RWPE2 (cell line): ENCODE results near the gene ELFN1.

ENCODE experiments used
- ATAC-seq: fragments of 200-7000 bp; cut with Tn5 transposase; 3 replicates; pipeline ENCODE4 v1.9.1; 2021; ENCODE audit warnings: low read depth
- DNase-seq: peaks from one replicate; pipeline ENCODE4 v3.0.0-alpha.2; 2020; ENCODE audit warnings: low spot score
- H3K27ac ChIP-seq: fragments of 450-650 bp; 2 replicates; pipeline ENCODE4 v1.5.1; 2017; ENCODE audit warnings: mild to moderate bottlenecking; ENCODE audit not compliant: poor library complexity, severe bottlenecking
- H3K27me3 ChIP-seq: fragments of 250-450 bp; sonication (Bioruptor Pico); 2 replicates; pipeline ENCODE4 v1.5.1; 2021; ENCODE audit warnings: mild to moderate bottlenecking, moderate library complexity; ENCODE audit not compliant: insufficient read depth, poor library complexity, severe bottlenecking
- H3K36me3 ChIP-seq: fragments of 250-450 bp; sonication (Bioruptor Pico); 2 replicates; pipeline ENCODE4 v1.5.1; 2020; ENCODE audit warnings: low read depth, mild to moderate bottlenecking, moderate library complexity
- H3K4me1 ChIP-seq: fragments of 250-450 bp; sonication (Bioruptor Pico); 2 replicates; pipeline ENCODE4 v1.5.1; 2021; ENCODE audit warnings: mild to moderate bottlenecking, moderate library complexity; ENCODE audit not compliant: insufficient read depth, poor library complexity, severe bottlenecking
- H3K4me3 ChIP-seq: fragments of 250-450 bp; sonication (Bioruptor Pico); 2 replicates; pipeline ENCODE4 v1.5.1; 2021; ENCODE audit warnings: mild to moderate bottlenecking, moderate library complexity; ENCODE audit not compliant: severe bottlenecking
- H3K9me3 ChIP-seq: fragments of 250-450 bp; sonication (Bioruptor Pico); 2 replicates; pipeline ENCODE4 v1.5.1; 2021; ENCODE audit warnings: mild to moderate bottlenecking, moderate library complexity; ENCODE audit not compliant: severe bottlenecking
- TF ChIP-seq, protein P1 (sequence below): fragments of 450-650 bp; IDR thresholded peaks from one replicate; pipeline ENCODE4 v1.5.1; 2017; ENCODE audit warnings: mild to moderate bottlenecking, moderate library complexity; ENCODE audit not compliant: poor library complexity, severe bottlenecking

Gene ELFN1

DNA sequence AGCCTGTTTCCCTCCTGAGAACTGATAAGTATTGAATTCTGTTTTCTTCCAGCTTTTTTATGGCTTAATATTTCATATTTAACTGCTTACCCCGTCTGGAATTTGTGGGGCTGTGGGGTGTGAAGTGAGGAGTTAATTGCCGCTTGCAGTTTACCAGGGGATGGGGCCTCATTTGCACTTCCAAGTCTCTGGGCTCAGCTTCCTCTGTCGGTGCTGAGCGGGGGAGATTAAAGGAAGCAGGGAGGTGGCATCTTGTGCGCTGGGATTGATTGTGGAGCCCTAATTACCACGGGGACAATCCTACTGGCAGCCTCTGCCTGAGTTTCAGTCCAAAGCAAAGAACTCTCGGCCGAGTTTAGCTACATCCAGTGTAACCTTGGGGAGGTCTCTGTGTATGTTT is 33.4 kb downstream of the ELFN1 start:
- Histone ChIP-seq H3K9me3 (no peaks in the 10 kb centered on the region), H3K4me1 (no peaks in the 10 kb centered on the region), H3K36me3 (no peaks in the 10 kb centered on the region), H3K27ac (no peak overlapping the region), H3K4me3 (no peak overlapping the region), H3K27me3 (no peaks in the 10 kb centered on the region)
- ATAC-seq (no peak), DNase-seq (no peak)
- TF ChIP-seq, protein P1, sequence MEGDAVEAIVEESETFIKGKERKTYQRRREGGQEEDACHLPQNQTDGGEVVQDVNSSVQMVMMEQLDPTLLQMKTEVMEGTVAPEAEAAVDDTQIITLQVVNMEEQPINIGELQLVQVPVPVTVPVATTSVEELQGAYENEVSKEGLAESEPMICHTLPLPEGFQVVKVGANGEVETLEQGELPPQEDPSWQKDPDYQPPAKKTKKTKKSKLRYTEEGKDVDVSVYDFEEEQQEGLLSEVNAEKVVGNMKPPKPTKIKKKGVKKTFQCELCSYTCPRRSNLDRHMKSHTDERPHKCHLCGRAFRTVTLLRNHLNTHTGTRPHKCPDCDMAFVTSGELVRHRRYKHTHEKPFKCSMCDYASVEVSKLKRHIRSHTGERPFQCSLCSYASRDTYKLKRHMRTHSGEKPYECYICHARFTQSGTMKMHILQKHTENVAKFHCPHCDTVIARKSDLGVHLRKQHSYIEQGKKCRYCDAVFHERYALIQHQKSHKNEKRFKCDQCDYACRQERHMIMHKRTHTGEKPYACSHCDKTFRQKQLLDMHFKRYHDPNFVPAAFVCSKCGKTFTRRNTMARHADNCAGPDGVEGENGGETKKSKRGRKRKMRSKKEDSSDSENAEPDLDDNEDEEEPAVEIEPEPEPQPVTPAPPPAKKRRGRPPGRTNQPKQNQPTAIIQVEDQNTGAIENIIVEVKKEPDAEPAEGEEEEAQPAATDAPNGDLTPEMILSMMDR = no peak

DNA sequence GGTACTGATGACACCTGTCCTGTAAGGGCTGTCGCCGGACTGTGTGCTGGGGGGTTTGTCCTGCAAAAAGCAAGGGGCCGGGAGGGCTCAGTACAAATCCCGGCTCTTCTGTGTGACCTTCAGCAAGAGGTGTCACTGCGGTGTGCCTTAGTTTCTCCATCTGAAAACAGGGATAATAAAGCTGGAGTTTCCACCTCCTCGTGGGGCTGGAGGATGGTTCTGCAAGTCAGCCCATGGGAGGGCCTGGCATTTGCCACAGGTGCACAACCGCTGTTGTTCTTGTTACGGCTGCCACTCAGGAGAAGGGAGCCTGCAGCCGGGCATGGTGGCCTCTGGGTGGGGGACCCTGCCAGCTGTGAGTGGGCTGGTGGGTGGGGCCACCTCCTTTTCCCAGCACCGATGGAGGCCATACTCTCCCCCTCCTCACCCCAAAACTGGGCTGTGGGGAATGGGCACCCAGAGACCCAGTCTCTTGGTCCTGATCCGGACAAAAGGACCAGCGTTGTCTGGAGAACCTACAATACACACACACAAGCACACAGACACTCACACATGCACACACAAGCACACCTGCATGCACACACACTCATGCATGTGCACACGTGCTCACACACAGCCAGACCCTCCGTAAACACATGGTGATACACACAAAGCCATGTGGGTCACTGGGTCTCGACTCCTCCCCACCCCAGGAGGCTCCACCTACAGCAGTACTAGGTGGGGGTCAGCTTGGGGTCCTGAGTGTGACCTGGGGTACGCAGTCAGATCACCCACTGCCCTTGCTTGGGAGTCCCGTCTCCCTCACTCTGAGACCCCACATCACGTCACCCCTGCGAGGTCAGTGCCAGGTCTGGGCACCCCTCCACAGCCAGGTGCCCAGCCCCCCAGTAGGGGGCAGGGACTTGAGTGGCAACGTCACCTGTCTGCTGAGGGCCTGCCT is 34.1 kb downstream of the ELFN1 start:
- DNase-seq (peak; percentile 51), ATAC-seq (no peak)
- TF ChIP-seq, protein P1 = no peak

DNA sequence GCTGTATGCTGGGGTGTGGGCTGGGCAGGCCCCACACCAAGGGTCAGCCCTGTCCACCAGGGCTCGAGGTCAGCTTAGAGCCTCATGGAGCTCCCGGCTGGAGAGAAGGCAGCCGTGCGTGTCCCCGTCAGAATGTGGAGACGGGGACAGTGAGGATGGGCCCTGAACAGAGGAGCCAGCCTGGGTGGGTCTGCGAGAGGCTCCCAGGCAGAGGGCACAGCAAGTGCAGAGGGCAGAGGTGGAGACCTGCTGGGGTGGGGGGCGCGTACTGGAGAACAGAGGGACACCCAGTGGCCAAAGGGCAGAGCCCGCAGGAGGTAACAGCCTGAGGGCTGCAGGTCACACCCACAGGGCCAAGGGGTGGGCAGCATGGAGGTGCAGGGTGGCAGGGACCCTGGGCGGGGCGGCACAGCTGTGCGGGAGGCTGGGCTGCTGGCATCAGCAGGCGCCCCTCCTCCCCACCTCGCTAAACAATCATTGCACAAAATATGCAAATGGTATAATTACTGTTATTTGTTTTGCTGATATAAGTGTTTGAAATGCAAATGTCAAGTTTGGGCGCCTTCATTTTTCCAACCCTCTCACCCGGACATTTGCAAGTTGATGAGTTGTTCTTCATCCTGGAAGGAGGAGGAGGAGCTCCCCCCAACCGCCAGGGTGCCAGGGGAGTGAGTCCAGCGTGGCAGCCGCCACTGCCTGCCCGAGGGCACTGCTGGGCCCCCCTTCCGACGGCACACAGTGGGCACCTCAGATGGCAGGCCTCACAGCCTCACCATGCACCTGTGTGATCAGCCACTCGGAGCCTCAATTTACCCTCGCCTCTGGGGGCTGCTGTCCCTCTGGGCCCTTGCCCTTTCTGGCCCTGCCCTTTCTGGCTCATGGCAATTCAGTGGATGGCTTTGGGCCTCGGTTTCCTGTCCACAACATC is 35.0 kb downstream of the ELFN1 start:
- TF ChIP-seq, protein P1 = no peak
- ATAC-seq (no peak), DNase-seq (peak; percentile 54)
- H3K9me3 ChIP-seq = no peaks in the 10 kb centered on the region
- no peak overlapping the region for H3K27ac ChIP-seq
- H3K4me3 ChIP-seq = no peak overlapping the region
- no peaks in the 10 kb centered on the region for H3K4me1 ChIP-seq
- H3K27me3 ChIP-seq = no peaks in the 10 kb centered on the region
- no peaks in the 10 kb centered on the region for H3K36me3 ChIP-seq

More for the DNA sequence above, 34.1 kb downstream of the ELFN1 start:
- Histone ChIP-seq H3K36me3 (no peaks in the 10 kb centered on the region), H3K27me3 (no peaks in the 10 kb centered on the region), H3K9me3 (no peaks in the 10 kb centered on the region), H3K27ac (no peak overlapping the region), H3K4me1 (no peaks in the 10 kb centered on the region), H3K4me3 (no peak overlapping the region)

DNA sequence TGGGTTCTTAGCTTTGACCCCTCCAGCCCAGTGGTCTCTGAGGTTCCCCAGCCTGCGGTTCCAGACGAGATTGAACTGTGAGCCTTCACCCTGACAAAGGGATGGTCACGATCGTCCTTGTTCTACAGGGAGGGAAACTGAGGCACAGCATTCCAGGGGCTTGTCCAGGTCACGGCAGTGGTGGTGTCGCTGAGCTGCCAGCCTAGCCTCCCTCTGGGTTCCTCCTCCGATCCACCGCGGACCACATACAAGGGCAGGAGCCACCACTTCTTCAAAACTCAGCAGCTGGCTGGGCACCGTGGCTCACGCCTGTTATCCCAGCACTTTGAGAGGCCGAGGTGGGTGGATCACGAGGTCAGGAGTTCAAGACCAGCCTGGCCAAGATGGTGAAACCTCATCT is 35.8 kb downstream of the ELFN1 start:
- peak; percentile 51 for DNase-seq
- TF ChIP-seq, protein P1 = no peak
- no peak overlapping the region for H3K27ac ChIP-seq
- H3K36me3 ChIP-seq = no peaks in the 10 kb centered on the region
- no peaks in the 10 kb centered on the region for H3K9me3 ChIP-seq
- H3K4me3 ChIP-seq = no peak overlapping the region
- H3K4me1 ChIP-seq = no peaks in the 10 kb centered on the region
- H3K27me3 ChIP-seq = no peaks in the 10 kb centered on the region
- ATAC-seq = no peak
